SU-DHL-6 (cell line): ENCODE data around the gene FHOD3.

Source experiments
- H2AFZ ChIP-seq: fragments of 200-600 bp; sonication (generic); 2 replicates; pipeline ENCODE4 v1.6.1; 2014; ENCODE audit warnings: low read depth, mild to moderate bottlenecking, moderate library complexity, mixed read lengths, antibody characterized with exemption, low read length; ENCODE audit not compliant: severe bottlenecking
- H3F3A ChIP-seq: fragments of 200-600 bp; shearing (Covaris generic); 2 replicates; pipeline ENCODE4 v1.6.0; 2016; ENCODE audit warnings: antibody characterized with exemption, mild to moderate bottlenecking; ENCODE audit not compliant: insufficient read depth
- H3K27ac ChIP-seq: fragments of 200-600 bp; sonication (generic); 2 replicates; pipeline ENCODE4 v1.5.1; 2016; ENCODE audit warnings: low read depth, mild to moderate bottlenecking, low read length, moderate library complexity, mixed read lengths
- H3K27me3 ChIP-seq: fragments of 200-600 bp; sonication (generic), shearing (Covaris generic); 2 replicates; pipeline ENCODE4 v1.6.0; 2014; ENCODE audit warnings: mild to moderate bottlenecking, low read length
- H3K36me3 ChIP-seq: fragments of 200-600 bp; sonication (generic); 2 replicates; pipeline ENCODE4 v1.6.1; 2014; ENCODE audit warnings: mild to moderate bottlenecking, low read length, mixed read lengths
- H3K4me2 ChIP-seq: fragments of 300-600, 200-600 bp; shearing (Covaris generic), sonication (generic); 2 replicates; pipeline ENCODE4 v1.6.0; 2014; ENCODE audit warnings: low read length, low read depth, mild to moderate bottlenecking; ENCODE audit not compliant: poor library complexity, severe bottlenecking
- H3K4me3 ChIP-seq: fragments of 200-600 bp; sonication (generic); 2 replicates; pipeline ENCODE4 v1.5.1; 2014; ENCODE audit warnings: antibody characterized with exemption, low read length, mild to moderate bottlenecking, mixed read lengths; ENCODE audit not compliant: insufficient read depth, poor library complexity, severe bottlenecking
- H3K79me2 ChIP-seq: fragments of 200-600 bp; sonication (generic); 2 replicates; pipeline ENCODE4 v1.6.1; 2014; ENCODE audit warnings: mild to moderate bottlenecking, low read length, moderate library complexity; ENCODE audit not compliant: insufficient read depth
- H3K9ac ChIP-seq: fragments of 200-600 bp; sonication (generic); 2 replicates; pipeline ENCODE4 v1.7.0; 2014; ENCODE audit warnings: mild to moderate bottlenecking, low read length
- H3K9me2 ChIP-seq: fragments of 200-600 bp; sonication (generic); replicated peaks from 2 replicates; pipeline ENCODE4 v1.6.1; 2014; ENCODE audit warnings: low read length; ENCODE audit not compliant: insufficient read depth
- H3K9me3 ChIP-seq: fragments of 200-600 bp; sonication (generic); 2 replicates; pipeline ENCODE4 v1.6.1; 2014; ENCODE audit warnings: low read length, mixed read lengths; ENCODE audit not compliant: insufficient read depth
- H4K20me1 ChIP-seq: fragments of 200-600 bp; sonication (generic); 2 replicates; pipeline ENCODE4 v1.6.1; 2014; ENCODE audit warnings: low read depth, mild to moderate bottlenecking, antibody characterized with exemption, low read length, moderate library complexity, mixed read lengths
- EZH2phosphoT487 ChIP-seq: fragments of 200-600 bp; sonication (generic), shearing (Covaris generic); conservative IDR thresholded peaks from 2 replicates; pipeline ENCODE4 v1.6.1; 2018; ENCODE audit warnings: mild to moderate bottlenecking, antibody characterized with exemption, low read length, moderate library complexity, mixed read lengths
- TF ChIP-seq, protein P1 (sequence below): fragments of 200-600 bp; sonication (generic); IDR thresholded peaks from one replicate; pipeline ENCODE4 v1.5.1; 2017; ENCODE audit warnings: antibody characterized with exemption, mild to moderate bottlenecking, low read length, moderate library complexity; ENCODE audit not compliant: insufficient read depth, poor library complexity, severe bottlenecking

FHOD3 gene

DNA sequence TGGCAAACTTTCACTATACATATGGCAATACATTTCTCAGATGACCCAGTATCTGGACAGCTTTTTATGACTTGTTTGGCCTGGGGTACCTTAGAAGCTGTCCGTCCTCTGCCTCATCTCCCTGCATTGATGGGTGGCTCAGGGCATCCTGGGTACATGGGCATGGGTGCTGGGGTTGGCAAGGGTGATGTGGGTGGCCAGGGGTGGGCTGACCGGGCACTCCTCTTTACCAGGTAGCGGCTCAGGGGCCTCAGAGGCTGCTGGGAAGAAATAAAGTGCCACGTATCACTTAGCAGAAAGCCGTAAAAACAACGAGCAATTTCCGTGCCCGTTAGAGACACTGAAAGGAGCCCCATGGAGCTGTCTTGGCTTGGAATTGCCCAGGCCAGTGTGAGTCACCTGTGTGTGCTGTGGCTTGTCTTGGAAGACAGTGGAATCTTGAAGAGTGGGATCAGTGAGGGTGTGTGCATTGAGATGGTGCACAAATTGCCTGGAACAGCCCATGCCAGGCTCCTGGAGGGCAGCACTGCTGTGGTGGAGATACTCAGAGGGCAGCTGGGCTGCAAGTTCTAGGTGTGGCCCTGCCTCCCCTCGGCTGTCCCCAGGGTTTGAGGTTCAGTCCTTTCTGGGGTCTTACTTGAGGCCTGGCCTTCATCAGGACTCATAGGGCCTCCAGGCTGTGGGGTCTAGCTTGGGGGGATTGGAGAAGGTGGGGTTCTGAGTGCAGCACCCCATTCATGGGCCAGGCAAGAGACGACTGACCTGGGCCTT, 88.8 kb downstream of the FHOD3 start:
- Histone ChIP-seq H3K27ac (no peak overlapping the region), H3K9ac (no peak overlapping the region), H3K9me2 (no peaks in the 10 kb centered on the region), H3K79me2 (no peaks in the 10 kb centered on the region), H3K4me2 (no peak overlapping the region), H3F3A (no peaks in the 10 kb centered on the region), H3K4me3 (no peak overlapping the region), H4K20me1 (no peaks in the 10 kb centered on the region), H3K9me3 (no peaks in the 10 kb centered on the region), H2AFZ (no peak overlapping the region), H3K36me3 (no peaks in the 10 kb centered on the region), H3K27me3 (no peaks in the 10 kb centered on the region)
- TF ChIP-seq, protein P1, sequence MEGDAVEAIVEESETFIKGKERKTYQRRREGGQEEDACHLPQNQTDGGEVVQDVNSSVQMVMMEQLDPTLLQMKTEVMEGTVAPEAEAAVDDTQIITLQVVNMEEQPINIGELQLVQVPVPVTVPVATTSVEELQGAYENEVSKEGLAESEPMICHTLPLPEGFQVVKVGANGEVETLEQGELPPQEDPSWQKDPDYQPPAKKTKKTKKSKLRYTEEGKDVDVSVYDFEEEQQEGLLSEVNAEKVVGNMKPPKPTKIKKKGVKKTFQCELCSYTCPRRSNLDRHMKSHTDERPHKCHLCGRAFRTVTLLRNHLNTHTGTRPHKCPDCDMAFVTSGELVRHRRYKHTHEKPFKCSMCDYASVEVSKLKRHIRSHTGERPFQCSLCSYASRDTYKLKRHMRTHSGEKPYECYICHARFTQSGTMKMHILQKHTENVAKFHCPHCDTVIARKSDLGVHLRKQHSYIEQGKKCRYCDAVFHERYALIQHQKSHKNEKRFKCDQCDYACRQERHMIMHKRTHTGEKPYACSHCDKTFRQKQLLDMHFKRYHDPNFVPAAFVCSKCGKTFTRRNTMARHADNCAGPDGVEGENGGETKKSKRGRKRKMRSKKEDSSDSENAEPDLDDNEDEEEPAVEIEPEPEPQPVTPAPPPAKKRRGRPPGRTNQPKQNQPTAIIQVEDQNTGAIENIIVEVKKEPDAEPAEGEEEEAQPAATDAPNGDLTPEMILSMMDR = no peak
- no peak for TF ChIP-seq EZH2phosphoT487

DNA sequence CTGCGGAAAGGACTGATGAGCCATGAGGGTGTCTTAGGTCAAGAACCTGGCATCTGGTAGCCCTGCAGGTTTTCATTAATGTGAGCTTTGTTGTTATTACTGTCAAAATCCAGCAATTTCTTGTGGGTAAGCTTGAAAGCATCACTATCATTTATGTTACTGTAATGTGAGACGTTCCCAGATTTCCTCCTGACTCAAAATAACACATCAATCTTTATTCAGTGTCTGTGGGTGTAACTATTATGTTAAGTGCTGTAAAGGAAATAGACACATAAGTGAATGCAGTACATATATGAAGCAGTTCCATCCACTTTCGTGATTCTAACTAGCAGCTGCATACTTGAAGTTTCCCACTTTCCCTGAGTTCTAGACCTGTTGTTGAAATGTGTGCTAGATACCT, 89.8 kb downstream of the FHOD3 start:
- H3K4me3 ChIP-seq = no peak overlapping the region
- no peak overlapping the region for H3K27ac ChIP-seq
- H3K9ac ChIP-seq = no peak overlapping the region
- no peaks in the 10 kb centered on the region for H3K9me2 ChIP-seq
- no peaks in the 10 kb centered on the region for H3K9me3 ChIP-seq
- TF ChIP-seq, protein P1 = no peak
- TF ChIP-seq EZH2phosphoT487 = no peak
- H4K20me1 ChIP-seq = no peaks in the 10 kb centered on the region
- no peaks in the 10 kb centered on the region for H3F3A ChIP-seq
- no peaks in the 10 kb centered on the region for H3K27me3 ChIP-seq
- H3K79me2 ChIP-seq = no peaks in the 10 kb centered on the region
- no peak overlapping the region for H3K4me2 ChIP-seq
- H2AFZ ChIP-seq = no peak overlapping the region
- no peaks in the 10 kb centered on the region for H3K36me3 ChIP-seq

DNA sequence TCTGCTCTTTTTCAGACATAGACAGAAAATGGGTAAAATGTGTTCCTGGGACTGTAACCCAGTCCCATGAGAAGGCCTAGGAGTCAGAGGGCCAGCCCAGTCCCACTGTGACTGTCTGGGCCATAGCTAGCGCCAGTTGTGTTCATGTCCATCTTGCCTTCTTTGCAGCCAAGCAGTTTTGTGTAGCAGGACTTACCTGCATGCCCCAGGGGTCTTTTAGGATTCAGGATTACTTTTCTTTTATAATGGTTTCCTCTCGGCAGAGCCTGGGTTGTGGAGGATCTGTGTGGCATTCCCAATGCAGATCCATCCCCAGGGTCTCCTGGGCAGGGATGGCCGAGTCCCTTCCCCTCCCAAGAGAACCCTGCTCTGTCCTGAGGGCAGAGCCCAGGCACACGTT, 90.8 kb downstream of the FHOD3 start:
- Histone ChIP-seq H3K27me3 (no peaks in the 10 kb centered on the region), H3K9me2 (no peaks in the 10 kb centered on the region), H3F3A (no peaks in the 10 kb centered on the region), H4K20me1 (no peaks in the 10 kb centered on the region), H3K4me3 (no peak overlapping the region), H3K9me3 (no peaks in the 10 kb centered on the region), H2AFZ (no peak overlapping the region), H3K9ac (no peak overlapping the region), H3K36me3 (no peaks in the 10 kb centered on the region), H3K27ac (no peak overlapping the region), H3K4me2 (no peak overlapping the region), H3K79me2 (no peaks in the 10 kb centered on the region)
- TF ChIP-seq EZH2phosphoT487 = no peak
- TF ChIP-seq, protein P1 = no peak
